ENCODE measurements around the gene RAD51B.
A peak's percentile ranks its signal among the peaks of the same experiment; 100 is the strongest.

The RAD51B gene

GRCh38 chr14:68084256-68084655 lies 264.7 kb downstream of the RAD51B start:
- no peaks in the 10 kb centered on the region for H3K27me3 Mint-ChIP-seq (ENCODE audit: low read depth)
- no peaks in the 10 kb centered on the region for H3K36me3 Mint-ChIP-seq (ENCODE audit: low read depth)
- no peaks in the 10 kb centered on the region for H3K9me3 Mint-ChIP-seq
- no peak overlapping the region for H3K4me3 Mint-ChIP-seq
- H3K27ac Mint-ChIP-seq, result peak overlapping the region; percentile 80 to 97 (median 91)
- peaks cover 64% of the 10 kb centered on the region for H3K4me1 Mint-ChIP-seq
- peak; percentile 27 to 54 (median 36) for TF ChIP-seq CTCF (IDR thresholded peaks at IDR 0.05; ENCODE audit: unreplicated experiment in 3 of 3)

GRCh38 chr14:68085742-68086141 lies 266.2 kb downstream of the RAD51B start:
- Mint-ChIP-seq H3K4me3 (peak overlapping the region in 2 of 3 experiments; percentile 56 to 71), H3K27me3 (ENCODE audit: low read depth) (no peaks in the 10 kb centered on the region), H3K9me3 (peaks cover 4% of the 10 kb centered on the region), H3K27ac (peak overlapping the region; percentile 80 to 91 (median 85)), H3K4me1 (peaks cover 62% of the 10 kb centered on the region), H3K36me3 (ENCODE audit: low read depth) (no peaks in the 10 kb centered on the region)
- no peak for TF ChIP-seq CTCF (IDR thresholded peaks at IDR 0.05; ENCODE audit: unreplicated experiment in 3 of 3)

- H3K4me1 Mint-ChIP-seq, result peaks cover 53% of the 10 kb centered on the region
- H3K9me3 Mint-ChIP-seq, result peaks cover 12% of the 10 kb centered on the region
- H3K27ac Mint-ChIP-seq, result peak overlapping the region; percentile 92 to 94 (median 93)
- H3K4me3 Mint-ChIP-seq, result peak overlapping the region; percentile 55 to 77 (median 73)
- no peak for TF ChIP-seq CTCF (IDR thresholded peaks at IDR 0.05; ENCODE audit: unreplicated experiment in 3 of 3)
- no peaks in the 10 kb centered on the region for H3K27me3 Mint-ChIP-seq (ENCODE audit: low read depth)
- no peaks in the 10 kb centered on the region for H3K36me3 Mint-ChIP-seq (ENCODE audit: low read depth)
Observed at GRCh38 chr14:68088451-68088854, 268.9 kb downstream of the RAD51B start.

- H3K4me3 Mint-ChIP-seq, result peak overlapping the region; percentile 41 to 77 (median 47)
- no peaks in the 10 kb centered on the region for H3K27me3 Mint-ChIP-seq (ENCODE audit: low read depth)
- TF ChIP-seq CTCF (IDR thresholded peaks at IDR 0.05; ENCODE audit: unreplicated experiment in 3 of 3), result no peak
- peaks cover 3% of the 10 kb centered on the region for H3K36me3 Mint-ChIP-seq (ENCODE audit: low read depth)
- H3K27ac Mint-ChIP-seq, result peak overlapping the region; percentile 92 to 94 (median 93)
- peaks cover 17% of the 10 kb centered on the region for H3K9me3 Mint-ChIP-seq
- H3K4me1 Mint-ChIP-seq, result peaks cover 47% of the 10 kb centered on the region
Observed at GRCh38 chr14:68089146-68089731, 269.7 kb downstream of the RAD51B start.

- H3K27me3 Mint-ChIP-seq (ENCODE audit: low read depth), result no peaks in the 10 kb centered on the region
- H3K4me3 Mint-ChIP-seq, result no peak overlapping the region
- H3K9me3 Mint-ChIP-seq, result peaks cover 23% of the 10 kb centered on the region
- no peak for TF ChIP-seq CTCF (IDR thresholded peaks at IDR 0.05; ENCODE audit: unreplicated experiment in 3 of 3)
- H3K36me3 Mint-ChIP-seq (ENCODE audit: low read depth), result peaks cover 12% of the 10 kb centered on the region
- peaks cover 43% of the 10 kb centered on the region for H3K4me1 Mint-ChIP-seq
- H3K27ac Mint-ChIP-seq, result peak overlapping the region; percentile 16 to 78 (median 58)
Observed at GRCh38 chr14:68094158-68094557, 274.6 kb downstream of the RAD51B start.

GRCh38 chr14:68094752-68095151 lies 275.2 kb downstream of the RAD51B start:
- H3K4me1 Mint-ChIP-seq, result peaks cover 43% of the 10 kb centered on the region
- H3K27me3 Mint-ChIP-seq (ENCODE audit: low read depth), result no peaks in the 10 kb centered on the region
- peak overlapping the region; percentile 16 to 78 (median 58) for H3K27ac Mint-ChIP-seq
- H3K9me3 Mint-ChIP-seq, result peaks cover 28% of the 10 kb centered on the region
- no peak for TF ChIP-seq CTCF (IDR thresholded peaks at IDR 0.05; ENCODE audit: unreplicated experiment in 3 of 3)
- peaks cover 17% of the 10 kb centered on the region for H3K36me3 Mint-ChIP-seq (ENCODE audit: low read depth)
- no peak overlapping the region for H3K4me3 Mint-ChIP-seq

Data from nephron (organoid).